Erythroblast (primary cell): Measurements from ENCODE around the gene EIF3L.

Experiments
- GATA1 ChIP-seq: IDR thresholded peaks from 2 replicates; pipeline ENCODE4 v1.6.1; 2011; ENCODE audit warnings: low read depth, mild to moderate bottlenecking, control low read depth, low read length, moderate library complexity
- POLR2A ChIP-seq: IDR thresholded peaks from 2 replicates; pipeline ENCODE4 v1.6.1; 2011; ENCODE audit warnings: mild to moderate bottlenecking, low read length

DNA sequence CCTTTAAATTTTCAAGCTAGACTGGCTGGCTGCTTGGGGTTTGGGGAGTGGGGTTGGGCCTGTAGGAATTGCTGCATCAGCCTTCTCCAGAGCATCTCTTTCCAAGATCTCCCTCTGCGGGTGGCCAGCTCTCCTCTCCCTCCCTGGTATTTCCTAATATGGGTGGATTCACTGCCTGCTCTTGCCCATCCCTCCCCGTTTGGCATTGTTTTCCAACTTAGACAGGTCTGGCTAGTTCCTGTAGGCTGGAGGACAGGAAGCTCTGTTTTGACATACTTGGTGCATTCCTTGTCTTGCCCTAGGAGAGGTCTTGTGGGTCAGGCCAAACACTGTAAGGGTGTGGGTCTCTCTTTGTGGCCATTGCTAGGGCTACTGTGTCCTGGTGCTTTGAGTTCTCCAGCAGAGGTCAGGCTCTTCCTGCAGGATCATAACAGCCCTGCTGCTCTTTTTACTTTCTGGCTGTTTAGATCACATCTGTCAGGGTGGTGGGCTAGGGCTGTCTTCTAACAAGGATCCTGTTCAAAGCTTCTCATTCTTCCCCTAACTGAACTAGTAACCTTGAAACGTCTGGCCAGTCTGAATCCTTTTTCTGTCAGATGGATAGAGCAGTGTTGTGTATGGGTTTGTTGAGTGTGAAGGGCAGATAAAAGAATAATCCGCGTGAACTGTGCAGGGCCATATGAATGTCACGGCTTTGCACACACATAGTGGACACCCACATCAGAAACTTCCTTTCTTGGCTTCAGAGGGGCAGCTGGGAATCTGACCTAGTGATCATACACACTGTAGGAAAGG lies 38.6 kb downstream of the EIF3L start:
- no peak for TF ChIP-seq POLR2A
- TF ChIP-seq GATA1: no peak
